Measurements from ENCODE around the gene ECM2.
"Not testable (repeated sequence)": the region's sequence is repeated elsewhere in the genome, so short reads cannot be mapped to it uniquely, and the experiment has no call there.

Gene ECM2

GRCh38 chr9:92535940-92536850 is at the start of gene ECM2:
TSS of gene ECM2 (minus strand) at chr9:92535990. CDS start at chr9:92522866, 13,124 bp downstream.
- in situ Hi-C loops (cut with MboI; ENCODE audit: low sequenced_read_pairs), result no loop called here

GRCh38 chr9:92576175-92576574 is 40.4 kb upstream of the ECM2 start:
- in situ Hi-C loops (cut with MboI; ENCODE audit: low sequenced_read_pairs), result no loop called here

GRCh38 chr9:92573612-92574011 is 37.8 kb upstream of the ECM2 start:
- in situ Hi-C loops (cut with MboI; ENCODE audit: low sequenced_read_pairs), result not testable (repeated sequence)

GRCh38 chr9:92571871-92572270 is 36.1 kb upstream of the ECM2 start:
- in situ Hi-C loops (cut with MboI; ENCODE audit: low sequenced_read_pairs), result not testable (repeated sequence)

GRCh38 chr9:92564982-92565381 is 29.2 kb upstream of the ECM2 start:
- in situ Hi-C loops (cut with MboI; ENCODE audit: low sequenced_read_pairs), result no loop called here

- in situ Hi-C loops (cut with MboI; ENCODE audit: low sequenced_read_pairs), result no loop called here
These were observed 28.7 kb upstream of the ECM2 start for GRCh38 chr9:92564504-92564903.

- in situ Hi-C loops (cut with MboI; ENCODE audit: low sequenced_read_pairs), result no loop called here
These were observed 27.6 kb upstream of the ECM2 start for GRCh38 chr9:92563116-92564100.

GRCh38 chr9:92562461-92562967 is 26.7 kb upstream of the ECM2 start:
- in situ Hi-C loops (cut with MboI; ENCODE audit: low sequenced_read_pairs), result no loop called here

GRCh38 chr9:92561374-92562330 is 25.9 kb upstream of the ECM2 start:
- in situ Hi-C loops (cut with MboI; ENCODE audit: low sequenced_read_pairs), result no loop called here

GRCh38 chr9:92558612-92559374 is 23.0 kb upstream of the ECM2 start:
- in situ Hi-C loops (cut with MboI; ENCODE audit: low sequenced_read_pairs), result no loop called here

- in situ Hi-C loops (cut with MboI; ENCODE audit: low sequenced_read_pairs), result no loop called here
These were observed 15.0 kb upstream of the ECM2 start for GRCh38 chr9:92550765-92551164.

- in situ Hi-C loops (cut with MboI; ENCODE audit: low sequenced_read_pairs), result no loop called here
These were observed 11.6 kb upstream of the ECM2 start for GRCh38 chr9:92547356-92547755.

GRCh38 chr9:92545002-92545510 is 9.3 kb upstream of the ECM2 start:
- in situ Hi-C loops (cut with MboI; ENCODE audit: low sequenced_read_pairs), result no loop called here

GRCh38 chr9:92543972-92544371 is 8.2 kb upstream of the ECM2 start:
- in situ Hi-C loops (cut with MboI; ENCODE audit: low sequenced_read_pairs), result no loop called here

GRCh38 chr9:92538541-92538940 is 2.8 kb upstream of the ECM2 start:
- in situ Hi-C loops (cut with MboI; ENCODE audit: low sequenced_read_pairs), result no loop called here

GRCh38 chr9:92534674-92535073 is 1.1 kb downstream of the ECM2 start:
- in situ Hi-C loops (cut with MboI; ENCODE audit: low sequenced_read_pairs), result no loop called here

- in situ Hi-C loops (cut with MboI; ENCODE audit: low sequenced_read_pairs), result no loop called here
These were observed 1.6 kb downstream of the ECM2 start for GRCh38 chr9:92534204-92534603.

- in situ Hi-C loops (cut with MboI; ENCODE audit: low sequenced_read_pairs), result no loop called here
These were observed 4.9 kb downstream of the ECM2 start for GRCh38 chr9:92530893-92531292.

GRCh38 chr9:92529124-92529523 is 6.7 kb downstream of the ECM2 start:
- in situ Hi-C loops (cut with MboI; ENCODE audit: low sequenced_read_pairs), result no loop called here

Data from HL-60/S4 treated with retinoic acid at 250 ng/mL for 4 days and 3 days (cell line).